AG09319 (cell line): Measurements from ENCODE around the gene SLC25A29.

Experiments
- DNase-seq: peaks from one replicate; pipeline ENCODE4 v3.0.0-alpha.2; 2010; ENCODE audit warnings: low read depth; ENCODE audit errors: extremely low read depth
- CTCF ChIP-seq: IDR thresholded peaks from 2 replicates; pipeline ENCODE4 v1.5.1; 2011; ENCODE audit warnings: low read depth, mild to moderate bottlenecking, inconsistent platforms, low read length, moderate library complexity

Gene SLC25A29

GRCh38 chr14:100278702-100279101 is 27.5 kb downstream of the SLC25A29 start:
- peak; percentile 20 for DNase-seq
- TF ChIP-seq CTCF = peak; percentile 19

GRCh38 chr14:100275214-100275613 is 31.0 kb downstream of the SLC25A29 start:
- no peak for TF ChIP-seq CTCF
- DNase-seq = no peak

GRCh38 chr14:100274250-100274649 is 32.0 kb downstream of the SLC25A29 start:
- DNase-seq = no peak
- TF ChIP-seq CTCF = no peak

- no peak for DNase-seq
- TF ChIP-seq CTCF = peak; percentile 34
Observed at GRCh38 chr14:100271247-100271939, 34.9 kb downstream of the SLC25A29 start.

- no peak for TF ChIP-seq CTCF
- no peak for DNase-seq
Observed at GRCh38 chr14:100268591-100269207, 37.5 kb downstream of the SLC25A29 start.

GRCh38 chr14:100267990-100268389 is 38.3 kb downstream of the SLC25A29 start:
- TF ChIP-seq CTCF = no peak
- no peak for DNase-seq

- TF ChIP-seq CTCF = no peak
- DNase-seq = no peak
Observed at GRCh38 chr14:100263141-100263540, 43.1 kb downstream of the SLC25A29 start.
